H4 (cell line): ENCODE measurements around the gene KRTAP19-2. TPM values are rescaled to one million over a fixed set of nuclear protein-coding genes. Genes with fewer than 3 reads are reported as not detected.
"Not testable (repeated sequence)": the region's sequence is repeated elsewhere in the genome, so short reads cannot be mapped to it uniquely, and the experiment has no call there.

Experiments
- DNase-seq: peaks from one replicate; pipeline ENCODE4 v3.0.0-alpha.2; 2015; ENCODE audit warnings: low spot score
- total RNA-seq: library from RNA; depleted of rRNA; stranded (reverse); fragments of >200 nt; shearing (Covaris generic); gene quantifications from 2 replicates; pipeline ENCODE4 v1.2.3, GENCODE V29; 2014; rRNA removed

The KRTAP19-2 gene
- not detected in 2 replicates for total RNA-seq

- no peak for DNase-seq
These were observed at the start of gene KRTAP19-2 for GRCh38 chr21:30487336-30487735. TSS of gene KRTAP19-2 (minus strand) at chr21:30487436. CDS start at chr21:30487348, 88 bp downstream.

DNA sequence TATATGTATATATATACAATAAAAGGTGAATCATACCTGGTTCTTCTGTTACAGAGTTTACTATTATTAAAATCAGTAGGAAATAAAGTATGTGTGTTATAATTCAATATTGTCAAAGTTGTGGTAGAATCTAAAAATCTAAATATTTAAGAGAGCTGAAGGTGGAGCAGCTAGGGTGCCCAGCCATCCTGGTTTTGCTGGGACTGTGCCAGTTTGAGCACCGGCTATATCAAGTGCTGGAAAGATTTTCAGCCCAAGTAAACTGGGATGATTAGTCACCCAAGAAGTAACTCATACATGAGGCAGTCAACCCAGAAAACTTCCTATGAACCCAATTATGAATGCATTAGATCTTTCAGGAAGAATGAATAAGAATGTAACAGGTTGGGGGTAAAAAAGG, 31.6 kb upstream of the KRTAP19-2 start:
- no peak for DNase-seq

GRCh38 chr21:30515681-30516080, 28.4 kb upstream of the KRTAP19-2 start:
- no peak for DNase-seq

GRCh38 chr21:30505621-30506205, 18.5 kb upstream of the KRTAP19-2 start:
- DNase-seq: not testable (repeated sequence)

DNA sequence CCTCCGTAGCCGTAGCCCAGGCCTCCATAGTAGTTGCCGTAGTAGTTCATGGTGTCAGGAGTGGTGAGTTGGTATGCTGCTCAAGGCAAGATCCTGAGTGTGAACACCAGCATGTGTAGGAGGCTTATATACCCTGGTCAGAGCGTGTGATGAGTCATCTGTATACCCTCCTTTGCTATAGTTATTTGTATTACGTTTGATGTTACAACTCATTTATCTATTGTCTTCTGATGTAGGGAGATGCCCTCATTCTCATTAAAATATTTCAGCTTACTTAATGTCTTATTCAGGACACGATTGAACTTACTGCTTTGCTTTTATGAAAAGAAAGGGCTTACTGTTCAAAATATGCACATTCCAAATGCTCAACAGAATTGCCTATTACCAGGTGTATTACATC, 14.8 kb upstream of the KRTAP19-2 start, which contains the start of gene KRTAP19-5:
Gene KRTAP19-5 (minus strand): TSS at position 101 of the 400 bp plus-strand sequence. CDS start 51 bp downstream, at position 50.
- no peak for DNase-seq

GRCh38 chr21:30497065-30497464, 9.8 kb upstream of the KRTAP19-2 start, which contains the start of gene KRTAP19-4:
TSS of gene KRTAP19-4 (minus strand) at chr21:30497165. CDS start at chr21:30497110, 55 bp downstream.
- DNase-seq: no peak

DNA sequence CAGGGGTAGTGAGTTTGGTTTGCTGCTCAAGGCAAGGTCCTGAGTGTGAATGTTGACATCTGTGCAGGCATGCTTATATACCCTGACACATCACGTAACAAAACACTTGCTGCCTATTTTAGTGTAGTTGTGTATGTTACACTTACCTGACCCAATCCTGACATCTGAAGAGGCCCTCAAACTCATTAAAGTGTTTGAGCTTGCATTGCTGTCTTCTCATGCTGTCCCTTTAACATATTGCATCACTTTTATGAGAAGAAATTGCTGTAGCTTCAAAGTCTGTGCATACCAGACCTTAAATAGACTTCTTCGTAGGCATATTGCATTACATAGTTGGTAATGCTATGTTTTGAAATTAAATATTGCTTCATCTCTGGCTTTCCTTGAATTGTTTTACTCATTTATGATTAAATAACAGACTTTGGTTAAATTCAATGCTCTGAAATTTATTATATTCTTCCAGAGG, 4.8 kb upstream of the KRTAP19-2 start, which contains the start of gene KRTAP19-3:
Gene KRTAP19-3 (minus strand): TSS at position 51 of the 466 bp plus-strand sequence. CDS start 56 bp downstream, outside the sequence.
- DNase-seq: no peak

DNA sequence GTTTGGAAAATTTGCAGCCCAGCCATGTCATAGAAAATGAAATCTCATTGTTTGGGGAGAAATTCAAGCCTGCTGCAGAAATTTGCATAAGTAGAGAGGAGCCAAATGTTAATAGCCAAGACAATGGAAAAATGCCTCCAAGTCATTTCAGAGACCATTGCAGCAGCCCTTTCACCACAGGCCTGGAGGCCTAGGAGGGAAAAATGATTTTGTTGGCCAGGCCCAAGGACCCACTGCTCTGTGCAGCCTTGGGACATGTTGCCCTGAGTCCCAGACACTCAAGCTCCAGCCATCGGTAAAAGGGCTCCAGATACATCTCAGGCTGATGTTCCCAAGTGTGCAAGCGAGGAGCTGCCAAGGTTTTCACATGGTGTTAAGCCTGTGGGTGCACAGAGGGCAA, 1.1 kb downstream of the KRTAP19-2 start:
- DNase-seq: no peak

GRCh38 chr21:30482130-30482529, 5.1 kb downstream of the KRTAP19-2 start:
- no peak for DNase-seq

DNA sequence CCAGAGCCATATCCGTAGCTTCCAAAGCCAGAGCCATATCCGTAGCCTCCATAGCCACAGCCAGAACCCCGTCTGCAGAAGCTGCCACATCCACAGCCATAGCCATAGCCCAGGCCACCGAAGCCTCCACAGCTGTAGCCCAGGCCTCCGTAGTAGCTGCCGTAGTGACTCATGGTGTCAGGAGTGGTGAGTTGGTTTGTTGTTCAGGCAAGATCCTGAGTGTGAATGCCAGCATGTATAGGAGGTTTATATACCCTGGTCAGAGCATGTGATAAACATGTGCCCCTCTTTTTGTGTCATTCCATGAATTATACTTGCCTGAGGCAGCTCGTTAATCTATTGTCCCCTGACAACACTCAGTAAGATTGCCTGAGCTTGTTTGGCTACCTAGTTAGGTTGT, 7.1 kb downstream of the KRTAP19-2 start, which contains the start of gene KRTAP19-1:
Gene KRTAP19-1 (minus strand): TSS at position 223 of the 400 bp plus-strand sequence. CDS start 50 bp downstream, at position 173.
- peak; percentile 11 for DNase-seq

- no peak for DNase-seq
These were observed 8.0 kb downstream of the KRTAP19-2 start for GRCh38 chr21:30479259-30479658.

- no peak for DNase-seq
These were observed 9.2 kb downstream of the KRTAP19-2 start for GRCh38 chr21:30478004-30478403.

DNA sequence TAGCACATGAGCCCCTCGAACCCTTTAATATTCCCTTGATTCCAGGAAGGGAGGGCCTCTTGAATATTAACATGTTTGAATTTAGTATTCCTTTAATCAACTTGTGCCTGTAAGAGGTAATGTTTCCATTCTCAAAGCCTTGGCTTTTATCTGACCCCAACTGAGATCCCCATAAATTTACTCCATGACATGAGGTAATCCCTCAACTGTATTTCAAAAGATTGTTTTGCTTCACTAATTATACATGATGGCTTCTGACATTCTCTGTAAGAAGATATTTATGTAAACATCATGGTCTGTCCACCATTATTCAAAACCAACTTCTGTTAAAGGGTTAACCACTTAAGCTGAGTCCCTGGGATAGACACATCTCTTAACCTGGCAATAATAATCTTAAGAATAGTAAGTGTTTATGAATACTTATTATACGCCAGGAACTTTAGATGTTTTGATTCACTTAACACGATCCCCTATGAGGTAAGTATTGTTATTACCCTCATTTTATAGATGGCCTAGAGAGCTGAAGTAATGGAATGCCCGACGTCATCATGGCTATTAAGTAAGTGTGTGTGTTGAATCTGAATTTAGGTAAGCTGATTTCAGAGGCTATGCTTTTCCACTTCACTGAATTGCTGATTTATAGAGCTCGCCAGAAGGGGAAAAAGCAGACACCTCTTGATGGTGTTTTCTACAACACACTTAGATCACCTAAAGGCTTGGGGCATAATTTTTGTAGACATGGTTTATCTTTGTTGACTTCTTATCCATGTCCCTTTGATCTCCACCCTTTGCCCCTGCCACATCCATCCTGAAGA, 18.1 kb downstream of the KRTAP19-2 start:
- DNase-seq: no peak

DNA sequence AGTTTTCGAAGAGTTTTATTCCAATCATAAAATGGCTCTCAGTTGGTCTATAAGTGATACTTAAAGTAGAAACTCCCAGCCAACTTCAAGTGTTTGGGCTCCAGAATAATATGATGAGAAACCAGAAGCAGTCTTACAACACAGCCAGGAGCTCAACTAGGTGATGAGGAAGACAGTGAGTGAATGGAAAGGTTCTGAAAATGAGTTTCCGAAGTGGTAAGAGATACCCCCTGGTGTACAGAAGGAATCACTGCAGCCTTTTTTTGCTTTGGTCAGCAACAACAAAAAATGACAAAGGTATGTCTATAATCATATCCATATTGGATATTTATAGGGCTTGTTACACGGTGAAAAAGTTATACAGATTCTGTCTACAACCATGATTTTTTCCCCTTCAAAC, 23.5 kb downstream of the KRTAP19-2 start:
- DNase-seq: peak; percentile 32

- no peak for DNase-seq
These were observed 38.7 kb downstream of the KRTAP19-2 start for GRCh38 chr21:30448514-30448913.

- DNase-seq: no peak
These were observed 40.2 kb downstream of the KRTAP19-2 start for GRCh38 chr21:30447056-30447455.

- DNase-seq: no peak
These were observed 43.0 kb downstream of the KRTAP19-2 start for GRCh38 chr21:30444204-30444603.

GRCh38 chr21:30443226-30443625, 44.0 kb downstream of the KRTAP19-2 start:
- no peak for DNase-seq

DNA sequence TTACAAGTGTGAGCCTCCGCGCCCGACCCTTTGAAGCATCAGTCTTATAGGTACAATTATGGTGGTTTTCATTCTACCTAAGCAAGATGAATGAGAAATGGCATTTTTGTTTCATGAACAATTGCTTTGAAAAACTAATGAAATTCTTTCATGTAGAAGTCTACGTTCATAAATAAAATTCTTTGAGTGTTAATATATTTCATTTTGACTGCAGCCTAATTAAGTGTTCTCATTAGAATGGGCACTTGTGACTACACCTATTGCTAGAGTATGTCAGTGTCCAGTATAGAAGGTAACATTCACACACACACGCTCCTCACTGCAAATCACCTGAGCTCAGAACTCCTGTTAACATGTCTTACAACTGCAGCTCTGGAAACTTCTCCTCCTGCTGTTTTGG, 47.3 kb downstream of the KRTAP19-2 start, which contains the start of gene KRTAP15-1:
Gene KRTAP15-1 (plus strand): TSS at position 301 of the 400 bp plus-strand sequence. CDS start 53 bp downstream, at position 354.
- DNase-seq: no peak
